Epidermal melanocyte (primary cell): Measurements from ENCODE around the gene FAM219A.

ENCODE experiments used
- DNase-seq: peaks from one replicate; pipeline ENCODE4 v3.0.0; 2011; ENCODE audit warnings: low spot score; ENCODE audit not compliant: insufficient read length

Gene FAM219A

GRCh38 chr9:34400686-34401602 is 57.4 kb downstream of the FAM219A start:
- no peak for DNase-seq

GRCh38 chr9:34400275-34400674 is 58.1 kb downstream of the FAM219A start:
- no peak for DNase-seq

DNA sequence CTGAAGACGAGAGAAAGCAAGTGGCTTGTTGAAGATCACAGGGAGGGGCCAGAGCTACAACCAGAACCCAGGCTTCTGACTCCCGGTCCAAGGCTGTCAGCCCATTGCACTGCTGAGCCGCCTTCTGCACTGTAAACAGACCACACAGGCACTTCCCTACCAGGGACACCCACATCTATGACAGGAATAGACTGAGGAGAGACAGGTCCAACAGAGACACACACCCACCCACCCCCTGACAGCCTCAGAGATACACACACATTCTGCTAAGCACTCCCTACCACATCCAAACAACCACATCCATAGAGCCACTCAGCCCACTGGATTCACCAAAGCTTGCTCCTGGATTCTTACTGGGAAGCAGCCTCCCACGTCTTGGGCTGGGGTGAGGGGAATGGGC is 58.6 kb downstream of the FAM219A start:
- no peak for DNase-seq

- DNase-seq = no peak
These were observed 59.5 kb downstream of the FAM219A start for GRCh38 chr9:34398875-34399274.

DNA sequence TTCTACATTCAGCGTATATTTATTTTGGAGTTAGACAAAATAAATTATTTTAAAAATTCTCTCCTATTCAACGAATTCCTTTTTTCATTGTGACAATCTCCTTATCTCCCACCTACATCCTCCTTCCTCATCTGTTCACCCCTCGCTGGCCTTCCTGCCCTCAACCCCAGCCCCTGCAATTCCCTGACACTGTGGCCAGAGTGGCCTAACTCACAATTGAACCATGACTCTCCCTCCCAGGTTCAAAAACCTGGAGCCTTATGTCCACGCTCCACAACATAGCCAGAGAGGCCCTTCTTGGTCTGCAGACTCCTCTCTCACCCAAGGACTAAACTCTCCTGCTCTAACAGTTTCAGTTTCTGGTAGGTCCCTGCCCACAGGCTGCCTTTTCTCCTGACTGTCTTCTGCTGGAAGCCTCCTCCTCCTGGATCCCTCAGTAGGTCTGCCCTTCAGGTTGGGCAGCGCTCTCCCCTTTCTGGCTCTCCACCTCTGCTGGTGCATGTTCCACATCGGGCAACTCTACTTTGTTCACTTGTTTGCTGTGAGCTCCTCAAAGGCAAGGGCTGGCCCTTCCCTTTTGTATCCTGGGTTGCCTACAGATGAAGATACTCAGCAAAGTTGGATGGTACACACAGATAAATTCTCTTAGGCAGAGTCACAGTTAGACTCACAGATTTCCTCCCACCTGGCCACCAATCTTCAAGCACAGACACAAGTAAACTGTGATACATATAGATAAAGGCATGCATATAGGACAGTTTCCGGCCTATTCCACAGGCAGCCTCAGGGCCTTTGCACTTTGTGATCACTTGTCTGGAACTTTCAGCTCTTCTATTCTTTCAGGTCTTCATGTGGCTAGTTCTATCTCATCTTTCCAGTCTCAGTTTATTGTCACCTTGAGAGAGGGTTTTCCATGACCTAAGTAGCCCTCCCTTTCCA is 61.8 kb downstream of the FAM219A start:
- DNase-seq = no peak

DNA sequence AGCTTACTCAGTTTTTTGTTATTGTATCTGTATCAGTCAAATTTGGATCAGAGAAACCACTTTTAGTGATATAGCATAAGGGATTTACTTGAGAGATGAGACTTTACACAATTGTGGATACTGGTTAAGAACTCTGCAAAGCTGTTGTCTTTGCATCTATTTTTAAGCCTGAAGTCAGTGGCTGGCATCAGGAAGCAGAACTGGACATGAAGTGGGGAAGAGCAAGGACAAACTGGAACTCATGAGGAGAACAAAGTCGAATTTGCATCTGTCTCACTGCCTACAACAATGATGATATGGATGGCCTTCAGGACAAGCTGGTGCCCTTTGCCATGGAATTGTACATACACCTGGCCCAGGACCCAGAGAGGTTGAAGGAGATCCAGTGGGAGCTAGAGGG is 65.9 kb downstream of the FAM219A start:
- DNase-seq = no peak

- no peak for DNase-seq
These were observed 71.1 kb downstream of the FAM219A start for GRCh38 chr9:34387239-34387638.

DNA sequence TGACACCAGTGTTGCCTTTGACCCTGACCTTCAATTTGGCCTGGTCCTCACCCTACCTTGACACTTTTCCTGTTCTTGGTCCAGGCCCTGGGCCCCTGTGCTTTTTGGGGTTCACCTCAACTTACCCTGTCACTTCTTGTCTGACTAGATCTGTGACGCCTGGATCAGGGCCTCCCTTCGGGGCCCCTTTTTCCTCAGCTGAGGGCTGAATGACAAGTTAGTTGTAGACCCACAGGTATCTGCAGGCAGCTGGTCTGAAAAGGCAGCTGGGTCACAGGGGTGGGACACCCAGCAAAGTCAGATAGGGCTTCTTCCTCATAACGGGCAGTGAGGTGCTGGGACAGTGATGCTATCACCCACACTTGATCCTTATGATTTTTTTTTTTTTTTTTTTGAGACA is 71.7 kb downstream of the FAM219A start:
- DNase-seq = no peak

DNA sequence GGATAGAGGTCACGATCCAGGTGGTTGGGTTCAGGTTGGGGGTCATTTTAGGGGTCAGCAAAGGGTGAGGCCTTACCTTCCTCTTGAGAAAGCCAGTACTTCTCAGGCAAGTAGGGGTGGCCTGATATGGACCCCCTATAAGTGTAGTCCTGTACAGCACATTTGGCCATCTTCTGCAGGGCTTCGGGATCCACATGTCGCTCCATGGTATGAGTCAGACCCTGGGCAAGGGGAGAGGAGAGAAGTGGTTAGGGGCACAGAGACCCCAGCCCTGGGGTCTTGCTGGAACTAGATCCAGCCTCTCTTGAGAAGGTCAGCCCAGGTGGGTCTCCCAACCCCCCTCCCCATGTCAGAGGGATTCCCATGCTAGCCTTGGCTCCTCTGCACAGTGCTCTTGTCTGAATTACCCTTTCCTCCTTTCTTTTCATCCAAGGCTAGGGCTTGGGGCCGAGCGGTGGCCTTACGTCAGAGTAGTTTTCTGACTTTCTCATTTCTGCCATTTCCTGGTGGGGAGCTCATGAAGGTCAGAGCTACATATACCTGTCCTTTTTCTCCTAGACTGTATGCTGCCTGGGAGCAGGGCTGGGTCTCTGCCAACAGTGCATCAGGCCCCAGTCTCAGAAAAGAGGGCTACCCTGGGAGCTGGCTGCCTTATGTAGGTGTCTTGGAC is 72.7 kb downstream of the FAM219A start:
- no peak for DNase-seq

GRCh38 chr9:34384368-34385165 is 73.8 kb downstream of the FAM219A start:
- no peak for DNase-seq

DNA sequence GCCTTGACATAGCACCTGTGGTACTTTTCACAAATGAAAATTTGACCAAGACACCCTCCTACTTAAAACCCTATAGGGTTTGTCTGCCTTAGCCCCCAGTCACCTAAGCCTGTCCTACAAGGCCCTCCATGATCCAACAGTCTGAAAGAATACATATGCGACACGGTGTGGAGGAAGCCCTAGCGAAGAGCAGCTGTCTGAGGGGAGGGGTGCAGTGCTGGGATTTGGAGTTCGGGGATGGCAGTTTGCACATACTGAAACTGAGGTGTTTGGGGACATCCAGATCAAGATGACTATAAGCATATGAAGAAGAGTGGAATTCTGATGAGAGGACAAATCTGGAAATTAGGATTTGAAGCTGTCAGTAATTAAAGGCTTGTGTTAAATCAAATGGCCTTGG is 74.5 kb downstream of the FAM219A start:
- DNase-seq = no peak

GRCh38 chr9:34382879-34383278 is 75.5 kb downstream of the FAM219A start:
- DNase-seq = no peak

DNA sequence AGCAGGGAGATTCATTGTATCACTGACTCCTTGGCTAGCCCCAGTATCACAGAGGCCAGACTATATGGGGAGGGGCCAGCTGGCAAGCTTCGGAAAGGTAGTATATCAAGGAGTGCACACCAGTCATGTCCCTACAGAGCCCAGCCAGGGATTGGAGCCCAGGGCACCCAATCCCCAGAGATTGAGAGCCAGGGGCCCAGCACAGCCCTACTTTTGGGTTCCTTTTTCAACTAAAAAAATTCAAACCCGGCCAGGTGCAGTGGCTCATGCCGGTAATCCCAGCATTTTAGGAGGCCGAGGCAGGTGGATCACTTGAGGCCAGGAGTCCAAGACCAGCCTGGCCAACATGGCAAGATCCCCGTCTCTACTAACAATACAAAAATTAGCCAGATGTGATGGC is 76.3 kb downstream of the FAM219A start:
- no peak for DNase-seq

DNA sequence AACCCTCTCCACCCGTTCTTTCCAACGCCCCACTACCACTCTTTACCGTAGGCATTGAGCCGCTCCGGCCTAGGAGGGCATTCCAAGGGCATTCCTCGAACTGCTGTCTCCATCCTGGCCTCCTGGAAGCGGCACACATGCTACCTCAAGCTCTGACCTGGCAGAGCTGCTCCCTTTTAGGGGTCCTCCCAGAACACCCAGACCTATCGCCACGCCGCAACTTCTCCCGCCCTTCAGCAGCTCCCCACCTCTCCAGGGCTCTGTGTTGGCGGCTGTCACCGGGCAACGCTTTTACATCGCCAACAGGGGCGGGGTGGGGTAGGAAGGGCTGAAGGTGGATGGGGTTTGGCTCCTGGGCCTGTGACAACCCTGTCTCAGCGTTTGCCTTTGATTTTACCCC is 77.0 kb downstream of the FAM219A start:
- no peak for DNase-seq

DNA sequence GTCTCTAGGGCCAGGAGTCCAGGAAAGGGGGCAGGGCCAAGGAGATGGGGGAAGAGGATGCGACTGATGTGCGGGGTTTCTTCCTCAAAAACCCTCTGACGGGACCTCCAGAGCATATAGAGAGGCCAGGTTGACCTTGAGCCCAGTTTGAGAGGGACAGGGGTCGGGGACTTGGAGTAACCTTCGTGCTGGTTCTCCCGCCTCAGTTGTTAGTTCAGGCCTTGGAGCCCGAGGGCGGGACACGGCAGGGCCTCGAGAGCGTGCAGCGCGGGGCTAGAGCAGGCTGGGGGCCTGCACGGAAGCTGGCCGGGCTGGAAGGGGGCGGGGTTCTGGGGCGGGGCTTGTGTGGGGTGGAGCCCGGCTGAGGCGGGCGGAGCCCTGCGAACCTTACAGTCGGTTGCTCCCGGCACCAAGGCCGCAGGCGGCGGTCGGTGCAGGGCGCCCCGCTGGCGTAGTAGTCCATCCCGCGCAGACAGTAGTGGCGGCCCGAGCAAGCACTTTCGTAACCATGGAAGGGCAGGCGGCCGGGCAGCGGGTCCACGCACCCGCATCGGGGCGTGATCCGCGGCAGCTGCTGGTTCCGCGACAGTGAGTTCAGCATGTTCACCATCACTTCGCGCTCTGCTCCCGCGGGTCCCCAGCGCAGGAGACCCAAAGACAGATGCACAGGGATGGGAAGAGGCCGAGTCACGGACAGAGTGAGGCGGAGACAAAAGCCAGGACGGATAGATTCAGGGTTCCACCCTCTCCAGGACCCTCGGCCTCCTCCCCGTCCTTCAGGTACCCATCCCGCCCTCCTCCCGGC is 77.7 kb downstream of the FAM219A start:
- DNase-seq = peak; percentile 77

DNA sequence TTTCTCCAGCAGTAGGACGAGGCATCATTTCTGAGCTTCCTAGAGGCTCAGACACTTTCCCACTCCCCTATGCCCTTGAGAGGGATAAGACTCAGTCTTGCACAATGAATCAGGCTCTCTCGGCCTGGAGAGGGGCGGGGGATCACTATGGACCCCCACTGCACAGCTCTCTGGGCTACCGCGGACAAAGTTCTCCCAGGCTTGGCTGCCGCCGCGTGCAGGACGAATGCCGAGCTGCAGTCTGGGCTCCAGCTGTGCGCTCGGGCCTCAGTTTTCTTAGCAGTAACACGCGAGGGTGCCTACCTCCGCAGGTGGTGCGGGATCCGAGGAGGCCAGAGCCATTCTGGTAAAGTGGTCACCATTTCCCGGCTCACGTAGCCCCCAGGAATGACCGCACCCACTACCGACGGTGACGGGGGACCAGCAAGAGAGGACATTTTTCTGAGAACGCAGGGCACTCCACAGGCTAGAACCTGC is 78.3 kb downstream of the FAM219A start:
- no peak for DNase-seq

DNA sequence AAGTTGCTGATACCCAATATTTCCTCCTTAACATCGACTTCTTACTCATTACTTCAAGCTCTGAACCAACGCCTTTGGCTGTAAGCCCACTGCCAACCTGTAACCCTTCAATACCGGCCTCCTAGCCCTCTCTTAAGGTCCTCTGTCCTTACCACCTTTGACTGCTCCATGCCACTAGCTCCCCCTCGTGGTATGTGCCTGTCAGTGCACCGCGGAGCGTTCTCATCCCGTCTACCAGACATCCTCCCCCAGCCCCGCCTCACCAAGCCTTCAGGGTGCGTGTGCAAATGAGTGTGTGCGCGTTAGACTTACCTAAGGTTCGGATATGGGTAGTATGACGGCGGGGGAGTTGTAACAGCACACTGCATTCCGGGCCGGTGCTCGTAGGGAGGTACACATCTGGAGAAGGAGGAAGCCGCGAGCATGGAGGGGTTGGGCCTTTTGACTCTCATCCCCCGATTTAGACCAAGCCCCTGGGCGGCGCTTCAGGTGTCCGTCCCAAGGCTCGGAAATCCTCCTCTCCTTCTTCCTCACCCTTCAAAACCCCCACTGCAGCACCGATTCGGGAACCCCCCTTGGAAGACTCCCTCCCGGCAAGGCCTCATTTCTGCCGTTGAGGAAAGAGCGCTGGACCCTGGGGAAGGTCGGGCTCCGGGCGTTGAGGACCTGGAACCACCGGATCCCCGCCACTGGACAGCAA is 78.9 kb downstream of the FAM219A start:
- peak; percentile 89 for DNase-seq

GRCh38 chr9:34378376-34379060 is 79.9 kb downstream of the FAM219A start:
- no peak for DNase-seq

DNA sequence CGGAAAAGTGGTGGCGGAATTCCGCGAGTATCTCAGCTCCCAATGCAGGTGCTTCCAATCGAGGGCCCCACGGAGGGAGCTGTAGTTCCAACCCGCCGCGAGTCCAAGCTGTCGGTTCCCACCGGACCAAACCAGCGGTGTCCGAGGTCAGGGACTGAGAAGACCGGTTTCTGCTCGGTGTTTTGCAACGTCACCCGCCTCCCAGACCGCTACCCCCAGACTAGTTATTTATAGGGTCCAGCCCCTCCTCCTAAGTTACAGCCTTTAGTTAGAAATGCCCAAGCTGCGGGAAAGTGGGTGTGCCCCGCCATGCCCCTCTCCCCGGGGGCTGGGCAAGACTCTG is 81.0 kb downstream of the FAM219A start:
- DNase-seq = no peak
